A549 treated with CORT108297 at 1 μM for 4 hours (cell line): ENCODE results near the gene RPE. TPM values are rescaled to one million over a fixed set of nuclear protein-coding genes. Genes with fewer than 3 reads are reported as not detected.

Source experiments
- total RNA-seq: library from RNA; stranded (reverse); fragments of 200-300 nt; extraction: Qiagen RNA extraction; gene quantifications from 5 replicates; pipeline ENCODE4 v1.2.3, GENCODE V29; 2022

RPE gene
- total RNA-seq, result 54.6 to 77.8 TPM (median 63.5 TPM) in 5 replicates

GRCh38 chr2:210002158-210003157 is at the start of gene RPE:
RPE (plus strand) TSS chr2:210002638; CDS start chr2:210002662, 24 bp downstream.

Other genes with a start within 250 kb of the RPE start
- gene UNC80, start 230.8 kb upstream of the RPE start, total RNA-seq, result not detected in 5 replicates
- gene KANSL1L, start 168.8 kb downstream of the RPE start, total RNA-seq, result 0.43 to 0.67 TPM (median 0.50 TPM) in 5 replicates
- gene ACADL, start 222.8 kb downstream of the RPE start, total RNA-seq, result 0.03 to 0.08 TPM (median 0.07 TPM) in 3 of 5 replicates, not detected in the others